Measurements from ENCODE around the gene PSMB8.

PSMB8 gene

DNA sequence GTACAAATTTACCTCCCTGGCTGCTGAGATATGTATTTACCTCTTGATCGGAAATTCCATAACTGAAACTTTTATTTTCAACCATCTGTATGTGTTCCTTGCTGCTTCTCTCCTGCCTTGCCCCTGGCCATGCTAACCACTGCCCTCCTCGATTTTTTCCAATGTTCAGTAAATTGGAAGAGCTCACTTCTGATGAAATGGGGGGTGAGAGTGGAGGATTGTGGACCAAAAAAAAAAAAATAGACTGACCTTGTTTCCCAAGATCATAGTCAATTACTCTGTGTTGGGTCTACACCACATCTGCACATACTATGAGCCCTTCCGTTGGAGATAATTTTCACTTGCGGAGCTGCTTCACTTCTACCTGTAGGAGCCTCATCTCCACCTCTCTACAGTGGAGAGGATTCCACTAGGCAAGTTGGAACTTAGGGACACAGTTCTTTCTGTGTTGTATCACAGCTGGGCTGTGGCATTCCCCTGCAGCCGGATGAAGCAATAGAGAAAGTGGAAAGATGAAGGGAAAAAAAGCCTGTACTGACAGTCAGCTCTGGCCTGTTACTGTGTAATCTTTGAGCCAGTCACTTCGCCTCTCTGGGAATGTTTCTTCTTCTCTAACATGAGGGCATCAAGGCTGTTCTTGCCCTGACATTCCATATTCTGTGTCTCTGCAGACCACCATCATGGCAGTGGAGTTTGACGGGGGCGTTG lies 11.8 kb upstream of the PSMB8 start:
- no peak for DNase-seq

GRCh38 chr6:32854376-32855178 lies 10.7 kb upstream of the PSMB8 start:
- DNase-seq = peak; percentile 53 to 74

DNA sequence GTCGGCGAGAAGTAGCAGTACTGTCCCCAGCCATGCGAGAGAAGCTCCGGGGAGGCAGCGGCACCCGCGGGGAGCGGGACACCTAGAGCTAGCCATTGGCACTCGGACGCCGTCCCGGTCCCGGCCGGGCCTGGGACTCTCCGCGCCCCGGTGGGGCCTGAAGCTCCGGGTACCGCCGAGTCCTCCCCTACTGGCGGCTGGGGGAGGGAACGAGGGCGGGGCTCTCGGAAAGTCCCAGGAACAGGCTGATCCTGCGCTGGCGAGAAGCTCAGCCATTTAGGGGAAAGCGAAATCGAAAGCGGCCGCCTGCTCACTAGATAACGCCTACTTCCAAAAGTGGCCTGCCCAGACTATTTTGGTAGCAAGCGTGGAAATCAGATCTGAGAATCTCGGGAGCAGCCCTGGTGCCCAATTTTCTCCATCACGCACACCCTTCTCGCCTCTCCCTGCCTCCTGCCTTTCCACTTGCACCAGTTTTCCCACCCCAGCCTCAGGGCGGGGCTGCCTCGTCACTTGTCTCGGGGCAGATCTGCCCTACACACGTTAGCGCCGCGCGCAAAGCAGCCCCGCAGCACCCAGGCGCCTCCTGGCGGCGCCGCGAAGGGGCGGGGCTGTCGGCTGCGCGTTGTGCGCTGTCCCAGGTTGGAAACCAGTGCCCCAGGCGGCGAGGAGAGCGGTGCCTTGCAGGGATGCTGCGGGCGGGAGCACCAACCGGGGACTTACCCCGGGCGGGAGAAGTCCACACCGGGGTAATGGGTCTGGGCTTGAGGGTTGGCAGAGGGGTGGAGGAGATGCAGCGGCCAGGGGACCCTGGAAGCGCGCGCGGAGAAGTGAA lies 9.9 kb upstream of the PSMB8 start, which contains the start of the genes PSMB9 and TAP1:
Gene PSMB9, plus strand, starts transcription at position 652 of the 835 bp plus-strand sequence. Its CDS starts 38 bp downstream, at position 690.
Gene TAP1, minus strand, starts transcription at position 164 of the 835 bp plus-strand sequence. Its CDS starts 68 bp downstream, at position 96.
- peak; percentile 95 to 96 for DNase-seq

GRCh38 chr6:32852844-32853540 lies 9.1 kb upstream of the PSMB8 start:
- peak; percentile 54 to 57 for DNase-seq

GRCh38 chr6:32852018-32852843 lies 8.4 kb upstream of the PSMB8 start:
- peak in 1 of 2 donors; percentile 33 for DNase-seq

GRCh38 chr6:32851025-32851424 lies 7.2 kb upstream of the PSMB8 start:
- no peak for DNase-seq

DNA sequence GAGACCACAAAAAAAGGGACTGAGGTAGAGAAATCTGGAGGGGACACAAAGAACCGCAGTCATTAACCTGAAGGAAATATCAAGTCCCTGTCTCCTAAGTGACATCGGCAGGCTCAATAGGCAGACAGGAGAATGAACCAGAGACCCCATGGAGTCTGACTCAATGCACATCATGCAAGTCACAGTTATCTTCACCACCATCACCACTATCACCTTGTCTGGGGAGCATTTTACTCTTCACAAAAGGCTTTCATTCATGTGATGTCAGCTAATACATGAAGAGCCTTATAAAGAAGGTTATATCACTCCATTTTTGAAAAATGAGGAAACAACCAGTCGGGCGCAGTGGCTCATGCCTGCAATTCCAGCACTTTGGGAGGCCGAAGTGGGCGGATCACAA lies 5.3 kb upstream of the PSMB8 start:
- no peak for DNase-seq

- DNase-seq = no peak
These were observed 3.9 kb upstream of the PSMB8 start for GRCh38 chr6:32847795-32848194.

GRCh38 chr6:32847004-32847403 lies 3.2 kb upstream of the PSMB8 start:
- DNase-seq = no peak

- peak; percentile 50 to 62 for DNase-seq
These were observed 1.6 kb upstream of the PSMB8 start for GRCh38 chr6:32845384-32845884.

DNA sequence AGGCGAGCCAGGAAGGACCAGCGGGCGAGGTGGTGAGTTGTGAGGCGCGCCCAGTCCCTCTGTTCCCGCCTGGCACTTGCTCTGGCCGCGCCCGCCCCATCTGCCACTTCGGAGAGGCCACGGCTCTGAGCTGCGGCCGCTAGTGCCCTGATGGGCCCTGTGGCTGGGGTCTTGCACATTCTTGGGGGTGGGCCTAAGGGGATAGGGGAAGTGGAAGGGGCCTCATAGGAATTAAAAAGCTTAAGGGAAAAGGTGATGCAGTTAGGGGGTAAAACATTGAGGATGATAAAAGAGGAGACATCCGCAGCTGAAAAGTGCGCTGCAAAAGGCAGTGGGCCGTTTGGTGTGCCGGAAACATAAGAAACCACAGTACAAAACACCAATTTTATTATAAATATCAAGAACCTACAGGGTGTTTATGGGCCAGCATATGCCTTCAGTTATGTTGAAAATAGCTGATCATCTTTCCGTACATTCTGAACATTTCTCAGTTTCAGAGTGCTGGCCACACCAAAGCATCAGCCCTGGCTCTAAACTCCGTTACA lies 1.1 kb upstream of the PSMB8 start:
- peak in 1 of 2 donors; percentile 54 for DNase-seq

DNA sequence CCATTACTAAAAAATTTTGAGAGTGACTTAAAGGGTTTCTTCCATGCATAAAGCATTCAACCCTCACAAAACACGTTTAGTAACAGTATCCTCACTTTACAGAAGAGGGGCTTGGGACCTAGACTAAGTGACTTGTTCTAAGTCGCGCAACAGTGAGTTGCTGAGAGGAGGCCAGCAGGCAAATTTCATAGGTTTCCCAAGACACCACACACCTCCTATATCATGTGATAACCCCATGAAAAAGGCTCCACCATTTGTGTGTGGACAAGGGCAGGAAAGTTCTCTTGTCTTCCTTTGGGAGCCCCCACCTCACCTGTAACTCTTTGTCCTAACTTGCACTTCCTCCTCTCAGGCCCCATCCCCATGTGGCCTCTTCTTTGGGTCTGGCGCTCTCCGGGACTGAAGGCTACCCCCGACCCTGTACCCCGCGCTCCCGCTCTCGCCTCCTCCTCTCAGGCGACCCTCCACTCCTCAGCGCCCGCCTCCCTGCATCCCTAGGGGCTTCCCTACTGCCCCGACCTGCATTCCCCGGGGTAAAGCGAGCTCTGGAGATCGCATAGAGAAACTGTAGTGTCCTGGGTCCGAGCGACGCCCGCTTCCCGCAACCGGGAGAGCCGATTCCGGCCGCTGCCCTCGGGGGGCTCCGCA lies 392 bp downstream of the PSMB8 start:
- DNase-seq = no peak

- no peak for DNase-seq
These were observed 1.2 kb downstream of the PSMB8 start for GRCh38 chr6:32842690-32843089.

DNA sequence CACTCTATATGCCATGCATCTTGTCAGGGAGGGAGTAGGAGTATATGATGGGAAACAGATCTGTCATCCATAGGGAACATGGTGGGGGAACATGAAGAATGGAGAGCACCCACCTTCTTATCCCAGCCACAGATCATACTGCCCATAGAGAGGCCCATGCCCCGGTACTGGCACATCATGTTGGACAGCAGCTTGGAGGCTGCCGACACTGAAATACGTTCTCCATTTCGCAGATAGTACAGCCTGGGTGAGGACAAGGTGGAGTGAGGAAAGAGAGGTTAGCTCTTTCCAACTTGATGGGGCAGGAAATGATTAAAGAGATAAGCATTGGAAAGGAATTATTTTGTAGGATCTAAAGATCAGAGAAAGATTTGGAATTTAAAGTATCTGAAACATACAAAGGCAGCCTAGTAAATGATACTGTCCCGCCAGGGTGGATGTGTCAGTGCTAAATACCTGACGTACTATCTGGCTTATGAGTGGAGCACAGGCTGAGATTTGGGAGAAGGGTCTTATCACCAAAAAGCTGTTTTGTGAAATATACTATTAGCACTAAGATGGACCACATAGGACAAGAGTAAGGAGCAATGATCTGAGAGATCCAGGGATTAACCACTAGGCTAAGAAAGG lies 1.7 kb downstream of the PSMB8 start:
- DNase-seq = no peak

DNA sequence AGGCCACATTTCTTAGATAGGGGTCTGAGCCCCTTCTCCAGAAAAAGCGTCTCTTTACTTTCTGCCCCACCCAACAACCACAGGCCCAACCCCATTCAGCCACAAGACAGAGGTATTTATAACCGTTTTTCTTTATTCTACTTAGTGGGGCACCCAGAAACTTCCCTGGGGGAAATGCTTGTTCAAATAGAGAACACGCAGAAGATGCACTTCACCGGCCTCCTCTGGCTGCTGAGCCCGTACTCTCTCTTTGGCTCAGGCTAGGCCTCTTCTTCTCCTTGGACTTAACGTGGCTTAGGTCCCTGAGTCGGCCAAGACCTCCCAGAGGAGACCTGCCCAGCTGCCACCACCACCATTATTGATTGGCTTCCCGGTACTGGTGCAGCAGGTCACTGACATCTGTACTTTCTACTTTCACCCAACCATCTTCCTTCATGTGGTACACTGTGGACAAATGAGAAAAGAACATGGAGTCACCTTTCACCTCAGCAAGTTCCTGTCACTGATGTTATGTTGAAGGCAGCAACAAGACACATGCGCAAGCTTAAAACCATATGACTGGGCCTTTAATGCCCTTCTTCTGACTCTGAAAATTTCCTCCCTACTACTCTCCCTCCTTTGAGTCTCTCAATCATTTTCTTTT lies 3.1 kb downstream of the PSMB8 start:
- peak; percentile 26 to 70 for DNase-seq

- no peak for DNase-seq
These were observed 4.5 kb downstream of the PSMB8 start for GRCh38 chr6:32839356-32839755.

DNA sequence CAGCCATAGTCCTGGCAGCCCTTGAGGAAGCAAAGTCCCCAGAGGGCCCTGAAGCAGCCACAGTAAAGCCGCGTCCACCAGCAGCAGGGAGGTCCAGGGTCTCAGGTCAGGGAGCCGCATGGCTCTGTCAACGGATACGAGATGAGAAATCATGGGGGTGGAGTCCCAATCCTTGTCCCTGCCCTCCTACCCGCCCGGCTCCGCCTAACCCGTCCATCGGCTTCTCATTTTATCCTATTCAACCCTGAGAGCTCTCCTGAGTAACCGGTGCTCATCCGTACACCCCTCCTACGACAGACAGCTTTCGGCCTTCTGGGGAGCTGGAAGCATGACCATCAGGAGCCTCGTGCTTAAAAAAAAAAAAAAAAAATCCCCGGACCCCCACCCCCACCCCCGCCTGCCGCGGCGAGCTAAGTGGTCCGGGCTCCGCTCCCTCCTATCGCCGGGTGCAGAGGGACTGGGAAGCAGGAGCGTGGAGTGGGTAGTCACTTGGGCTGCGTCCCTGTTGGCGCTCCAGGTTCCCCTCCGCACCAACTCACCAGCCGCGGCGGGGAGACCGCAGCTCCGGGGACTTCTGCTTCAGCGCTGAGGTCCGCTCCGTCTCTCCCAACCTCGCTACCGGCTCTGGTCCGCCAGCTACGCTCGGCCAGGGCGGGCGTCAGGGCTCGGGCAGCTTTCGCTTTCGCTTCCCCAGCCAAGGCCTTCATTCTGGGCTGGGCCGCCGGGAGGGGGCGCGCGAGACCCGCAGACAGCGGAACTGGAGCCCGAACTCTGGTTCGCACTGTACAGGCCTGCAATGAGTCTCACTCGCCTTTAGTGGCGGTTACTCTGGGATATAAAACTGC lies 5.5 kb downstream of the PSMB8 start, which contains the start of gene TAP2:
Gene TAP2, minus strand, starts transcription at position 626 of the 845 bp plus-strand sequence. Its CDS starts 506 bp downstream, at position 120.
- peak; percentile 96 to 98 for DNase-seq

GRCh38 chr6:32837651-32838113 lies 6.2 kb downstream of the PSMB8 start:
- DNase-seq = no peak

Data from CD4-positive, alpha-beta T cell treated with Interleukin-4 for 1 hour (primary cell).